Smooth muscle cell (in vitro differentiated cells): ENCODE measurements around the gene DLGAP4. TPM values are rescaled to one million over a fixed set of nuclear protein-coding genes. Genes with fewer than 3 reads are reported as not detected.

Source experiments
- DNase-seq: peaks from one replicate; lab custom pipeline; 2025; ENCODE audit not compliant: unreplicated experiment; lab: John Stamatoyannopoulos, UW
- H2AFZ ChIP-seq: fragments of 200-600 bp; sonication (generic); 2 replicates; pipeline ENCODE4 v1.6.0; 2016; ENCODE audit warnings: antibody characterized with exemption, low read depth, mild to moderate bottlenecking
- H3F3A ChIP-seq: fragments of 200-600 bp; sonication (generic); 2 replicates; pipeline ENCODE4 v1.6.0; 2017; ENCODE audit warnings: antibody characterized with exemption, low read depth
- H3K27ac ChIP-seq: fragments of 200-600 bp; sonication (generic); 2 replicates; pipeline ENCODE4 v1.5.1; 2016; ENCODE audit warnings: low read depth, mild to moderate bottlenecking
- H3K27me3 ChIP-seq: fragments of 200-600 bp; sonication (generic); 2 replicates; pipeline ENCODE4 v1.6.1; 2016; ENCODE audit warnings: low read depth, mild to moderate bottlenecking
- H3K36me3 ChIP-seq: fragments of 200-600 bp; sonication (generic); 2 replicates; pipeline ENCODE4 v1.5.1; 2016; ENCODE audit warnings: low read depth
- H3K4me1 ChIP-seq: fragments of 200-600 bp; sonication (generic); 2 replicates; pipeline ENCODE4 v1.5.1; 2016; ENCODE audit warnings: low read depth
- H3K4me2 ChIP-seq: fragments of 200-600 bp; sonication (generic); 2 replicates; pipeline ENCODE4 v1.6.0; 2016; ENCODE audit warnings: mild to moderate bottlenecking
- H3K4me3 ChIP-seq: fragments of 200-600 bp; sonication (generic); 2 replicates; pipeline ENCODE4 v1.5.1; 2016; ENCODE audit warnings: mild to moderate bottlenecking
- H3K79me2 ChIP-seq: fragments of 200-600 bp; sonication (generic); 2 replicates; pipeline ENCODE4 v1.6.0; 2016; ENCODE audit warnings: low read depth, mild to moderate bottlenecking
- H3K9ac ChIP-seq: fragments of 200-600 bp; sonication (generic); 2 replicates; pipeline ENCODE4 v1.6.0; 2016; ENCODE audit warnings: low read depth
- H3K9me3 ChIP-seq: fragments of 200-600 bp; sonication (generic); replicated peaks from 2 replicates; pipeline ENCODE4 v1.5.1; 2016; ENCODE audit warnings: low read depth
- H4K20me1 ChIP-seq: fragments of 200-600 bp; sonication (generic); 2 replicates; pipeline ENCODE4 v1.6.0; 2016; ENCODE audit warnings: low read depth
- WGBS: methylation state at CpG from one replicate; pipeline ENCODE4 v1.1.7; 2016; ENCODE audit warnings: low lambda C conversion rate; 5-methylcytosine and 5-hydroxymethylcytosine counted together
- polyA plus RNA-seq: library from polyadenylated mRNA; unstranded; fragments of >200 nt; fragmentation: Nextera tagmentation; extraction: Ambion mirVana; gene quantifications from 2 replicates; pipeline ENCODE4 v1.2.1, GENCODE V29; 2016
- total RNA-seq: library from RNA; depleted of rRNA; stranded (reverse); fragments of >200 nt; gene quantifications from 2 replicates; pipeline ENCODE4 v1.2.3, GENCODE V29; 2014
- TF ChIP-seq, protein P1 (sequence below): fragments of 200-600 bp; sonication (generic); IDR thresholded peaks from 2 replicates; pipeline ENCODE4 v1.5.1; 2017; ENCODE audit warnings: borderline replicate concordance, mild to moderate bottlenecking, antibody characterized with exemption; ENCODE audit not compliant: insufficient read depth, poor library complexity, severe bottlenecking

The DLGAP4 gene
- total and polyA plus RNA-seq, 2 experiments from 2014 or later, result 86.8 to 102 TPM

DNA sequence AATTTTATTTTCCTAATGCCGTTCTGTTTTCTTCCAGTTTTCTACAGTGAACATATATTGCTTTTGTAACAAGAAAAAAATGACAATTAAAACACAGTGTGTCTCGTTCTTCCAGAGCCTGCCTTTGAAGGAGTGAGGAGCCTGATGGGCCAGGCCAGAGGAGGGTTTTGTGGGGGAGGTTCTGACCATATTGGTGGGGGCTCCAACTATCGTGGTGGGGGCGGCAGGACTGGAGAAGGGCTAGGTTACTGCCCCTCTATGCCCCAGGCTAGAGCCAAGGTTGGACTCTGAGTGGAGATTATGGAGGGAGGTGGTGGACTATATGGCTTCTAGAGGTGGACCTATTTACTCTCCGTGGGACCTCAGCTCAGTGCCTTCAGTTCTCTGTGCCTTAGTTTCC is 24.0 kb downstream of the DLGAP4 start:
- H3F3A ChIP-seq, result no peaks in the 10 kb centered on the region
- no peaks in the 10 kb centered on the region for H3K79me2 ChIP-seq
- H3K4me2 ChIP-seq, result no peak overlapping the region
- H3K4me3 ChIP-seq, result no peak overlapping the region
- no peaks in the 10 kb centered on the region for H3K4me1 ChIP-seq
- no peaks in the 10 kb centered on the region for H3K9me3 ChIP-seq
- WGBS, result 84% methylated on average over 5 of the region's 5 CpGs
- peaks cover 30% of the 10 kb centered on the region for H3K27me3 ChIP-seq
- no peaks in the 10 kb centered on the region for H4K20me1 ChIP-seq
- H3K9ac ChIP-seq, result no peak overlapping the region
- H3K27ac ChIP-seq, result no peak overlapping the region
- no peaks in the 10 kb centered on the region for H3K36me3 ChIP-seq
- TF ChIP-seq, protein P1, sequence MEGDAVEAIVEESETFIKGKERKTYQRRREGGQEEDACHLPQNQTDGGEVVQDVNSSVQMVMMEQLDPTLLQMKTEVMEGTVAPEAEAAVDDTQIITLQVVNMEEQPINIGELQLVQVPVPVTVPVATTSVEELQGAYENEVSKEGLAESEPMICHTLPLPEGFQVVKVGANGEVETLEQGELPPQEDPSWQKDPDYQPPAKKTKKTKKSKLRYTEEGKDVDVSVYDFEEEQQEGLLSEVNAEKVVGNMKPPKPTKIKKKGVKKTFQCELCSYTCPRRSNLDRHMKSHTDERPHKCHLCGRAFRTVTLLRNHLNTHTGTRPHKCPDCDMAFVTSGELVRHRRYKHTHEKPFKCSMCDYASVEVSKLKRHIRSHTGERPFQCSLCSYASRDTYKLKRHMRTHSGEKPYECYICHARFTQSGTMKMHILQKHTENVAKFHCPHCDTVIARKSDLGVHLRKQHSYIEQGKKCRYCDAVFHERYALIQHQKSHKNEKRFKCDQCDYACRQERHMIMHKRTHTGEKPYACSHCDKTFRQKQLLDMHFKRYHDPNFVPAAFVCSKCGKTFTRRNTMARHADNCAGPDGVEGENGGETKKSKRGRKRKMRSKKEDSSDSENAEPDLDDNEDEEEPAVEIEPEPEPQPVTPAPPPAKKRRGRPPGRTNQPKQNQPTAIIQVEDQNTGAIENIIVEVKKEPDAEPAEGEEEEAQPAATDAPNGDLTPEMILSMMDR, result no peak
- no peak overlapping the region for H2AFZ ChIP-seq
- DNase-seq, result no peak

DNA sequence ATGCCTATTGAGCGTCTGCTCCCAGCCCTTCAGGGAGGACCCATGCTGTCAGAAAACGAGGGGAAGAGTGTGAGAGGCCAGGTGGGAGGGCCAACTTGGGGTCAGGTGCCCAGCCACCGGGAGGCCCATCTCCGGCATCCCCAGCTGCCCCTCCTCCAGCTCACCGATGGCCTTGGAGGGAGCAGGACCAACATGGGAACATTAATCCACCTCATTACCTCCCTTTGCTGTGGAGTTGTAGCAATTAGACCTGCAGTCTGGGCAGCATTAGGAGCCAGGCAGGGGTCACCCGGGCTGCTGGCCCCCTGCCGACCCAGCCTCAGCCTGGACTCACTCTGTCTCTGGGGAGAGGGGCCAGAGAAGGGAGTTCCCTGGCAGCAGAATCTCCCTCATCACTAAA is 25.1 kb downstream of the DLGAP4 start:
- TF ChIP-seq, protein P1, result no peak
- Histone ChIP-seq H3K36me3 (no peaks in the 10 kb centered on the region), H3K4me1 (no peaks in the 10 kb centered on the region), H4K20me1 (no peaks in the 10 kb centered on the region), H3K27me3 (peaks cover 30% of the 10 kb centered on the region), H3K79me2 (no peaks in the 10 kb centered on the region), H3K4me2 (no peak overlapping the region), H3K27ac (no peak overlapping the region), H3K9me3 (no peaks in the 10 kb centered on the region), H2AFZ (no peak overlapping the region), H3K4me3 (no peak overlapping the region), H3F3A (no peaks in the 10 kb centered on the region), H3K9ac (no peak overlapping the region)
- 69% methylated on average over 7 of the region's 7 CpGs for WGBS
- no peak for DNase-seq

DNA sequence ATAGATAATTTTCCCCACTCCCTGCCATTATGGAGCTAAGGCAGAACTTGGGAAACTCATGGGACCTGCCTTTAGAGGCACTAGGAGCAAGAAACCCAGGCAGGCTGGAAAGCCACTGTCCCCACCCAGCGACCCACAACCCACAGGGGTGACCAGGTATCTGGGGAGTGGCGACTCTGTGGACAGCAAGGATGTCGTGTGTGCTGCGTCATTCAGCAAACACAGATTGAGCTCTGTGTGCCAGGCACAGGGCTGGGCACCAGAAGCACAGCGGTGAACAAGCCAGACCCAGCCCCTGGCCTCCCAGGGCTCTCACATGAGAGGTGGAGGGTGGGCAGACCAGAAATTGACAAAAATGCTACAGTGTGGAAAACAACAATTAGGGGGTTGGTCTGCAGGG is 27.7 kb downstream of the DLGAP4 start:
- no peaks in the 10 kb centered on the region for H3K36me3 ChIP-seq
- peaks cover 33% of the 10 kb centered on the region for H3K27me3 ChIP-seq

More for the DNA sequence above, 27.7 kb downstream of the DLGAP4 start:
- DNase-seq, result no peak
- Histone ChIP-seq H3K4me1 (no peaks in the 10 kb centered on the region), H3F3A (no peaks in the 10 kb centered on the region), H3K79me2 (no peaks in the 10 kb centered on the region), H3K4me2 (no peak overlapping the region), H3K27ac (no peak overlapping the region), H3K9ac (no peak overlapping the region), H3K9me3 (no peaks in the 10 kb centered on the region), H4K20me1 (no peaks in the 10 kb centered on the region), H2AFZ (no peak overlapping the region), H3K4me3 (no peak overlapping the region)
- TF ChIP-seq, protein P1, result no peak
- 88% methylated on average over 5 of the region's 5 CpGs for WGBS
